Measurements from ENCODE around the gene PLET1. TPM values are rescaled to one million over a fixed set of nuclear protein-coding genes. Genes with fewer than 3 reads are reported as not detected.

The PLET1 gene
- total and polyA plus RNA-seq, 2 donors (not counting 3 experiments of a cell fraction or from before 2014, with no cell fraction given): not detected

DNA sequence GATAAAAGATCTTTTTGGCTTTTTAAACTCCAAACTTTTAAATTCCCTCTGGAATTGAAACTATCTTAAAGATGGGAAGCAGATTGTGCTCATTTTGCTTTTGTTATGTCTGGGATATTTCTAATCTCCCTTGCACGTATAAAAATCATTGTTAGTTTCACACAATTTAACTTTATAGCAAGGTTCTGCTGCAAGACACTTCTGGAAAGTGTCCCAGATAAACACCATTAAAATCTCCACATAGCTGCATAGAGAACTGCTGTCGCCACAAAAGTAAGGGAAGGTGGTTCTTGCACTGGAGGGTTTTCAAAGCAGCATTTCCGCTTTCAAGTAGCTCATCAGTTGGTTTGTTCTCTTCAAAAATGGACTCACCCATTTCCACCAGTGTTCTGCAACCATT, 22.6 kb downstream of the PLET1 start:
- H3K27me3 ChIP-seq (ENCODE audit: control insufficient read depth in 2 of 2, insufficient read depth in 2 of 2, low read length in 2 of 2): no peaks in the 10 kb centered on the region
- peaks cover 9 to 12% of the 10 kb centered on the region in 2 experiments for H3K36me3 ChIP-seq (ENCODE audit: control insufficient read depth in 2 of 2, extremely low read depth in 1 of 2, insufficient read depth in 2 of 2, low read length in 2 of 2)
- FAIRE-seq: no peak
- TF ChIP-seq CTCF (IDR thresholded peaks at IDR 0.05; ENCODE audit: extremely low read depth in 1 of 2, insufficient read depth in 1 of 2, low read depth in 1 of 2, low read length in 2 of 2): no peak
- TF ChIP-seq JUN (IDR thresholded peaks at IDR 0.05; ENCODE audit: borderline replicate concordance, insufficient read depth, insufficient read length, low read depth): no peak
- TF ChIP-seq POLR2AphosphoS5 (IDR thresholded peaks at IDR 0.05; ENCODE audit: insufficient read depth, low read depth, low read length): no peak
- no peak for TF ChIP-seq EZH2 (IDR thresholded peaks at IDR 0.05; ENCODE audit: borderline replicate concordance, low read depth, low read length, severe bottlenecking)
- no peak for TF ChIP-seq FOS (IDR thresholded peaks at IDR 0.05; ENCODE audit: borderline replicate concordance, insufficient read depth, low read length)
- TF ChIP-seq GATA2 (IDR thresholded peaks at IDR 0.05; ENCODE audit: insufficient read depth, insufficient read length, low read depth, low read length): no peak
- no peak for TF ChIP-seq POLR2A (IDR thresholded peaks at IDR 0.05; ENCODE audit: low read depth, low read length)
- TF ChIP-seq, protein P1, sequence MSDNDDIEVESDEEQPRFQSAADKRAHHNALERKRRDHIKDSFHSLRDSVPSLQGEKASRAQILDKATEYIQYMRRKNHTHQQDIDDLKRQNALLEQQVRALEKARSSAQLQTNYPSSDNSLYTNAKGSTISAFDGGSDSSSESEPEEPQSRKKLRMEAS (IDR thresholded peaks at IDR 0.05; ENCODE audit: insufficient read depth, insufficient read length): no peak
- TF ChIP-seq MYC (IDR thresholded peaks at IDR 0.05; ENCODE audit: low read depth, low read length): no peak
- H3K27ac ChIP-seq (ENCODE audit: insufficient read depth, low read depth, low read length): no peak overlapping the region
- dilution Hi-C loops (cut with MboI; ENCODE audit: extremely low pct_ligation_motif_present, low sequenced_read_pairs): no loop called here
- H3K4me2 ChIP-seq (ENCODE audit: insufficient read depth, low read length): no peak overlapping the region
- no peaks in the 10 kb centered on the region for H3K9me3 ChIP-seq (replicated peaks; ENCODE audit: control insufficient read depth, insufficient read depth, low read length)
- no peaks in the 10 kb centered on the region for H3K9me1 ChIP-seq (replicated peaks; ENCODE audit: control insufficient read depth, extremely low read depth, insufficient read depth, low read length)
- H4K20me1 ChIP-seq (replicated peaks; ENCODE audit: control insufficient read depth, extremely low read depth, insufficient read depth, low read length): no peaks in the 10 kb centered on the region
- H3K4me1 ChIP-seq (ENCODE audit: control insufficient read depth, extremely low read depth, insufficient read depth, low read length): no peaks in the 10 kb centered on the region
- POLR2A ChIA-PET: no interaction called here
- no peak overlapping the region for H3K4me3 ChIP-seq (replicated peaks in 1 of 3; ENCODE audit: insufficient read depth in 1 of 3, low read depth in 1 of 3, low read length in 3 of 3)
- BruUV-seq (replicated peaks): no TSS peak
- intact Hi-C loops (cut with micrococcal nuclease): no loop called here
- no peak for DNase-seq (ENCODE audit: low read depth, low spot score)
- CTCF ChIA-PET: interaction anchor here (0.9 kb wide), 1 partner anchor 42 kb away, joined by 3 read pairs; no protein-coding TSS in a partner anchor
- no peaks in the 10 kb centered on the region for H3K79me2 ChIP-seq (ENCODE audit: control insufficient read depth, insufficient read depth, low read length)
- H3K9ac ChIP-seq (replicated peaks; ENCODE audit: extremely low read depth, insufficient read depth, low read length): no peak overlapping the region
- no peak overlapping the region for H2AFZ ChIP-seq (ENCODE audit: low read depth, low read length)

All from endothelial cell of umbilical vein (primary cell).